HG02678 (cell line): ENCODE measurements around the gene MYCL.
"Not testable (repeated sequence)": the region's sequence is repeated elsewhere in the genome, so short reads cannot be mapped to it uniquely, and the experiment has no call there.

Experiments used
- ATAC-seq: cut with Tn5 transposase; IDR thresholded peaks from one replicate; pipeline ENCODE4 v1.9.1; 2021; ENCODE audit warnings: mild to moderate bottlenecking, moderate library complexity; ENCODE audit not compliant: unreplicated experiment

Gene MYCL

GRCh38 chr1:39919545-39919944, 17.8 kb upstream of the MYCL start:
- ATAC-seq = no peak

GRCh38 chr1:39917825-39918224, 16.1 kb upstream of the MYCL start:
- no peak for ATAC-seq

DNA sequence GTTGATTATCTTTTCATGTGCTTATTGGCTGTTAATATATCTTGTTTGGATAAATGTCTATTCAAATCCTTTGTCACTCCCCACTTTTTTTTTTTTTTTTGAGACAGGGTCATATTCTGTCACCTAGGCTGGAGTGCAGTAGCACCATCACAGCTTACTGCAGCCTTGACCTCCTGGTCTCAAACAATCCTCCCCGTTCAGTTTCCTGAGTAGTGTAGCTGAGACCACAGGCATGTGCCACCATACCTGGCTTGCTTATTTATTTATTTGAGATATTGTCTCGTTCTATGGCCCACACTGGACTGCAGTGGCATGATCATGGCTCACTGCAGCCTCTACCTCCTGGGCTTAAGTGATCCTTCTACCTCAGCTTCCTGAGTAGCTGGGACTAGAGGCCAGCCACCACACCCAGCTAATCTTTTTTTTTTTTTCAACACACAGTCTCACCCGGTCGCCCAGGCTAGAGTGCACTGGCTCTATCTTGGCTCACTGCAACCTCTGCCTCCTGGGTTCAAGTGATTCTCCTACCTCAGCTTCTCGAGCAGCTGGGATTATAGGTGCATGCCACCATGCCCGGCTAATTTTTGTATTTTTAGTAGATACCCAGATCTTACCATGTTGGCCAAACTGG, 13.9 kb upstream of the MYCL start:
- no peak for ATAC-seq

- ATAC-seq = not testable (repeated sequence)
Observed at GRCh38 chr1:39913136-39913535, 11.4 kb upstream of the MYCL start.

- ATAC-seq = no peak
Observed at GRCh38 chr1:39910263-39910662, 8.5 kb upstream of the MYCL start.

GRCh38 chr1:39908534-39908933, 6.8 kb upstream of the MYCL start:
- ATAC-seq = no peak

DNA sequence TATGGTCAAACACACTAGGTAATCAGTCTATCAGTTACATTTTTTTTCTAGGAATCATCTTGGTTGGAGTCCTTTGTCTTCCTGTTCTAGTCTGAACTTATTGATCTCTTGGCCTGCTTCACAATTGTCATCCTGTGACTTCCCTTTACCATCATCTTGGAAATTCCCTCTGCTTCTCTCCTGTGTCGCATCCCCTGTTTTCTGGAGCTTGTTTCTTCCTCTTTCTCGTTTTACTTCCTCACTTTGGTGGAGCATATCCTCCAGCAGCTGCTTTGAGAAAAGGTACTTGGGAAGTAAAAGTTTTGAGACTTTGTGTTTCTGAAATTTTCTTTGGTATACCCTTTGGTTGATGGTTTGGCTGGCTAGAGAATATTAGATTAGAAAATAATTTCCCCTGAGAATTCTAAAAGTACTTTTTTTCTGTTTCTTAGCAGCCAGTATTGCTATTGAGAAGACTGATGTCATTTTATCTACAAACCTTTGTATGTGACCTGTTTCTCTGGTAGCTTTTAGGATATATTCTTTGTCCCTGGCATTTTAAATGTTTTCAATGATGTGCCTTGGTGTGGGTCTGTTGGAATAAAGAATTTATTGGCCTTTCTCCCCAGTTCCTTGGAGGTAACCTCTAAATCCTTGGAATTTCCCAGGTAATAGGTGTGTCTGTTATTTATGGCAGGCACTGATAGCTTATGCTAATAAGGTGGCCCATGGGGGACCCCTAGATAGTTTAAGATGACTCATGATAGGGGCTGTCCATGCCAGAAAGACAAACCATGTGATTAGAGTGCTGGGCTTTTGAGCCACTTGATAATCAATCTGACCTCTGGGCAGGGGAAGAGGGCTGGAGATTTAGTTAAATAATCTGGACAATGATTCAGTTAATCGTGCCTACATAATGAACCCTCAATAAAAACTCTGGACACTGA, 6.1 kb upstream of the MYCL start:
- no peak for ATAC-seq

DNA sequence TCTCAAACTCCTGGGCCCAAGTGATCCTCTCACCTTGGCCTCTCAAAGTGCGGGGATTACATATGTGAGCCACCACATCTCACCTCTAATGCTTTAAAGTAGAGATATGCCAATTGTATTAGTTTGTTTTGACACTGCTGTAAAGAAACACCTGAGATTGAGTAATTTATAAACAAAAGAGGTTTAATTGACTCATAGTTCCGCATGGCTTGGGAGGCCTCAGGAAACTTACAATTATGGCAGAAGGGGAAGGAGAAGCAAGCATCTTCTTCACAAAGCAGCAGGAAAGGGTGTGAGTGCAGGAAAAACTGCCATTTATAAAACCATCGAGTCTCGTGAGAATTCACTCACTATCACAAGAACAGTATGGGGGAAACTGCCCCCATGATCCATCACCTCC, 3.5 kb upstream of the MYCL start:
- ATAC-seq = no peak

DNA sequence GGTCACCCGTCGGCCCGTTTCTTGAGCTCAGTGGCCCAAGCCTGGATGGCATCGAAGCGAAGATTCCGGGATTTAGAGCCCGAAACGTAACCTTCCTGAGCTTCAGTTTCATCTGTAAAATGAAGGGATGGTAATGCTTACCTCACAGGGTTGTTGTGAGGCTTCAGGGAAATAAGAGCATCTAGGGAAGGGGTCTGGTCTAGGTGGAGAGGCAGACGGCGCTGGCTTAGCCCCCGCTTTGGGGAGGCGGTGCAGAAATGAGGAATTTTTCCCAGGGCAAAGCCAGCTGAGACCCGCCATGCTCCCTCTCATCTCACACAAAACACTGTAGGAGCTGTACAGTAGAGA, 717 bp upstream of the MYCL start:
- no peak for ATAC-seq

DNA sequence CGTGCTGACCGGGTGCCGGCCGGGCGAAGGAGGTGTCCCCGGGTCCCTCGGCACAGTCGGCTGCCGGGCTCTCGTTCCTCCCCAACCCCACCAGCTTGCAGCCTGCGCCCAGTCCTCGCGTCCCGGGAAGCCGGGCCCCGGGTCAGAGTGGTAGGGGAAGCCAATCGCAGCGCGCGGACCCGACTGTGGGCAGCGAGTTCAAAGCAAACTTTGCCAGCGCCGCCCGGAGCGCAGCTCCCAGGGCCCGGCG, 328 bp downstream of the MYCL start:
- ATAC-seq = no peak

DNA sequence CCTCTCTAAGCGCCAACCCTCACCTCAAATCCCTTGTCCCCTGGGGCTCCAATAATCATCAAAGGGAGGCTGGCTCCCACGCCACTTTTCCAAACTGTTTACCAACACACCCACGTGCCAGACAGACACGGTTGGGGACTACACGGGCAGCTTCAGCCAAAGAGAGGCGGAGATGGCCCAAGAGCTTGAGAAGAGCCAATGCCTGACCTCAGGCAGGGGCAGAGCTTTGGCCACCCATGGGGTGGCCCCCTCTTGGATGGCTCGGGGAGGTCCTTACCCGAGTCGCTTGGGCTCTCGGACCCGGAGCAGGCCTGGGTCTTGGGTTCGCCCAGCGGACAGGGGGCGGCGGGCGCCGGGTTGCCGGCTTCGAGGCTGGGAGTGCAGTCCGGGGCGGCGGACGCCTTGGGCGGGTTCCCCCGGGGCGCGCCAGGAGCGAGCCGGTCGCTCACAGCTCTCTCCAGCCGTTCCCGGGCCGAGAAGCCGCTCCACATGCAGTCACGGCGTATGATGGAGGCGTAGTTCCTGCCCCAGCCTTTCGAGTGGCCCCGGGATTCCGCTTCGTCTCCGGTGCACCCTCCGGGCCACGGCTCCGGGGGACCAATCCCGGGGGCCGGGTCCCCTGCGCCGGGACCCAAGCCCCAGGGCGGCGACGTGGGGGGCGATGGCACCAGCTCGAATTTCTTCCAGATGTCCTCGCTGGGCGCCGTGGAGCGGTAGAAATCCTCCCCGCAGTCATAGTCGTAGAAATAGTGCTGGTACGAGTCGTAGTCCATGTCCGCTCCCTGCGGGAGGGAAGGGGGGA, 854 bp downstream of the MYCL start:
- peak; percentile 9 for ATAC-seq

GRCh38 chr1:39899611-39900538, 1.8 kb downstream of the MYCL start:
- no peak for ATAC-seq

GRCh38 chr1:39898648-39899603, 2.8 kb downstream of the MYCL start:
- no peak for ATAC-seq

- no peak for ATAC-seq
Observed at GRCh38 chr1:39898191-39898590, 3.5 kb downstream of the MYCL start.

DNA sequence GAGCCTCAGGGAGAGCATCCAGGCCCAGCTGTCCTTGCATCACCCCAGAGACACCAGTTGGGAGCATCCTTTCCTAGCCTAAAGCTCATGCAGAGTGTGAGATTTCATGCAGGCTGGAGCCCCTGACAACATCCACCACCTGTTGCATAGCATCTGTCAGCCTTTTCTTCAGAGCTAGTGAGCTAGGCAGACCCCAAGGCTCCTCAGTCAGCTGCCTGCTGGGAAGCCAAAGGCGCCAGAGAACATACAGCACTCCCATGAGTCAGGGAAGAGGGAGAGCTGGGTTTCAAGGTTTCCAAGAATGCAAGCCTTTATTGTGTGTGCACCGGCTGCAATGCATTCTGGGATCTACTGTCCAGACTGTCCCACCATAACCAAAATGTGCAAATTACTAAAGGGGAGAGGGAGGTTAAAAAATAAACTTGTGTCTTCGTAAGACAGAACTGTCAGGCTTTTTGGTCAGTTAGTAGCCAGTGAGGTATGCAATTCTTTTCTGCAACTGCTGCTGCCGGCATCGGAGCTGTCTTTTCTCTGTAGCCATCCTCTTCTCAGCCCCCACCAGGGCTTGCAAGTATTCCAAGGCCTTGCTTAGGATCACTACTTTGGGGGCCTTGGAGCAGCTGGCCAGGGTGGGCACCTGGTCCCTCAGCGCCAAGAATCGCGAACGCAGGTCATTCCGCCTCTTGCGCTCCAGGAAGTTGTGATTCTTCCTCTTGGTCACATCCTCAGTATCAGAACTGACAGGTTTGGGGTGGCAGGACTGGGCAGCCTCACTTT, 4.6 kb downstream of the MYCL start:
- ATAC-seq = no peak

- no peak for ATAC-seq
Observed at GRCh38 chr1:39895731-39896480, 5.8 kb downstream of the MYCL start.

DNA sequence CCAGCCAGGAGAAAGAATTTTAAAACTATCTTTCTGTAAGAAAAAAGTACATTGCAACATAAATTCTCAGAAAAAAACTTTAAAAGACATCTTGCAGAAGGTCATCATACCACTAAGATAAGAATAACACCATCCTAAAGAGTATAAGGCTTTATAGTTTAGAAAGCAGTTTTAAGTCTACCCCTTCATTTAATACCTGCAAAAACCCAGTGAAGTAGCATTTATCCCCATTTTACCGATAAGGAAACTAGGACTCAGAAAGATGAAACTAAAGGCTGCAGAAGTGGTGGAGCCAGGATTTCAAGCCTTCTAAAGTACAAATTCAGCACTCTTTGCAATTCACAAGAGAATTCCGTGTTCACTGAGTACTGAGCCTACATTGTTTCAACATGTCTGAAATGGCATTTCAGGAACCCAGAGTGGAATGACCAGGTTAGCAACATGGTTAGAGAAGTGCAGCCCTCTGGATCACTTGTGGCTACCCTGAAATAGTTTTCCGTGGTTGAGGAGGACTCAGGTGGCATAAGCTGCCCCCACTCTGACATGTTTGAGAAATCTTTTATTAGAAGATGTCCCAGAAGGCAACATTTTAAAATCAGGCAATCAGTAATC, 6.7 kb downstream of the MYCL start:
- no peak for ATAC-seq
